Measurements from ENCODE around the gene DKK2. TPM values are rescaled to one million over a fixed set of nuclear protein-coding genes. Genes with fewer than 3 reads are reported as not detected.

DKK2 gene
- total and polyA plus RNA-seq, 2 of the 13 experiments (the other 11 are each of a cell fraction or from before 2014, with no cell fraction given) = not detected

GRCh38 chr4:107034091-107034995 is 1.8 kb downstream of the DKK2 start (continued):
- TF ChIP-seq, protein P1, sequence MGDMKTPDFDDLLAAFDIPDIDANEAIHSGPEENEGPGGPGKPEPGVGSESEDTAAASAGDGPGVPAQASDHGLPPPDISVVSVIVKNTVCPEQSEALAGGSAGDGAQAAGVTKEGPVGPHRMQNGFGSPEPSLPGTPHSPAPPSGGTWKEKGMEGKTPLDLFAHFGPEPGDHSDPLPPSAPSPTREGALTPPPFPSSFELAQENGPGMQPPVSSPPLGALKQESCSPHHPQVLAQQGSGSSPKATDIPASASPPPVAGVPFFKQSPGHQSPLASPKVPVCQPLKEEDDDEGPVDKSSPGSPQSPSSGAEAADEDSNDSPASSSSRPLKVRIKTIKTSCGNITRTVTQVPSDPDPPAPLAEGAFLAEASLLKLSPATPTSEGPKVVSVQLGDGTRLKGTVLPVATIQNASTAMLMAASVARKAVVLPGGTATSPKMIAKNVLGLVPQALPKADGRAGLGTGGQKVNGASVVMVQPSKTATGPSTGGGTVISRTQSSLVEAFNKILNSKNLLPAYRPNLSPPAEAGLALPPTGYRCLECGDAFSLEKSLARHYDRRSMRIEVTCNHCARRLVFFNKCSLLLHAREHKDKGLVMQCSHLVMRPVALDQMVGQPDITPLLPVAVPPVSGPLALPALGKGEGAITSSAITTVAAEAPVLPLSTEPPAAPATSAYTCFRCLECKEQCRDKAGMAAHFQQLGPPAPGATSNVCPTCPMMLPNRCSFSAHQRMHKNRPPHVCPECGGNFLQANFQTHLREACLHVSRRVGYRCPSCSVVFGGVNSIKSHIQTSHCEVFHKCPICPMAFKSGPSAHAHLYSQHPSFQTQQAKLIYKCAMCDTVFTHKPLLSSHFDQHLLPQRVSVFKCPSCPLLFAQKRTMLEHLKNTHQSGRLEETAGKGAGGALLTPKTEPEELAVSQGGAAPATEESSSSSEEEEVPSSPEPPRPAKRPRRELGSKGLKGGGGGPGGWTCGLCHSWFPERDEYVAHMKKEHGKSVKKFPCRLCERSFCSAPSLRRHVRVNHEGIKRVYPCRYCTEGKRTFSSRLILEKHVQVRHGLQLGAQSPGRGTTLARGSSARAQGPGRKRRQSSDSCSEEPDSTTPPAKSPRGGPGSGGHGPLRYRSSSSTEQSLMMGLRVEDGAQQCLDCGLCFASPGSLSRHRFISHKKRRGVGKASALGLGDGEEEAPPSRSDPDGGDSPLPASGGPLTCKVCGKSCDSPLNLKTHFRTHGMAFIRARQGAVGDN (CRISPR knock-in tag; IDR thresholded peaks at IDR 0.05) = peak; percentile 35; the same call in 1 of the 2 replicates
- no peak for TF ChIP-seq ZSCAN25 (CRISPR knock-in tag; IDR thresholded peaks at IDR 0.05)
- TF ChIP-seq SMC3 (IDR thresholded peaks at IDR 0.05; ENCODE audit: low read length) = no peak
- TF ChIP-seq RAD21 (CRISPR knock-in tag; IDR thresholded peaks at IDR 0.05) = 0 out of 2 replicates have a peak, but pooled peaks have one; percentile 16

- no peak overlapping the region for H3K4me2 ChIP-seq (ENCODE audit: low read depth, low read length)
- DNase-seq (ENCODE audit: low spot score) (no peak), ATAC-seq (no peak), FAIRE-seq (no peak)
- H4K20me1 ChIP-seq (ENCODE audit: insufficient read depth, low read length) = no peaks in the 10 kb centered on the region
- WGBS (ENCODE audit: low lambda C conversion rate) = 2% methylated on average over 1 of the region's 1 CpG
- H3K9ac ChIP-seq (ENCODE audit: insufficient read depth, low read depth, low read length) = no peak overlapping the region
- no peaks in the 10 kb centered on the region for H3K9me3 ChIP-seq (ENCODE audit: low read length)
- intact Hi-C loops (cut with micrococcal nuclease; ENCODE audit: unreplicated experiment) = no loop called here
- H3K27me3 ChIP-seq (ENCODE audit: control insufficient read depth in 1 of 2, insufficient read depth in 2 of 2, low read length in 2 of 2) = no peaks in the 10 kb centered on the region
- in situ Hi-C loops (cut with HindIII; ENCODE audit: extremely low pct_ligation_motif_present, low pct_unique_long_range_greater_than_20kb) = no loop called here
- no peaks in the 10 kb centered on the region for H3K36me3 ChIP-seq (replicated peaks in 1 of 2; ENCODE audit: control insufficient read depth in 1 of 2, insufficient read depth in 2 of 2, low read length in 2 of 2)
- BruUV-seq (replicated peaks) = no TSS peak
- H3K4me1 ChIP-seq (ENCODE audit: insufficient read depth, low read length) = no peaks in the 10 kb centered on the region
- POLR2A ChIA-PET = no interaction called here
- H3K79me2 ChIP-seq (ENCODE audit: insufficient read depth, low read length) = no peaks in the 10 kb centered on the region
- no peak overlapping the region for H3K4me3 ChIP-seq (replicated peaks in 1 of 3; ENCODE audit: insufficient read depth in 1 of 3, low read depth in 2 of 3, low read length in 3 of 3)
- H3K27ac ChIP-seq (ENCODE audit: extremely low read length, insufficient read depth, low read length) = no peak overlapping the region
- CTCF ChIA-PET (ENCODE audit: low intra/inter-chr PET ratio, low total read pairs) = no interaction called here
- no peak overlapping the region for H2AFZ ChIP-seq (ENCODE audit: low read length)
- TF ChIP-seq NCOA1 (CRISPR knock-in tag; IDR thresholded peaks at IDR 0.05) (no peak), ZBTB3 (CRISPR knock-in tag; IDR thresholded peaks at IDR 0.05; ENCODE audit: borderline replicate concordance, low read depth) (no peak), GTF3A (CRISPR knock-in tag; conservative IDR thresholded peaks at IDR 0.05) (no peak), POGK (CRISPR knock-in tag; conservative IDR thresholded peaks at IDR 0.05) (no peak), NFKBIZ (CRISPR knock-in tag; IDR thresholded peaks at IDR 0.05) (no peak), ZNF891 (CRISPR knock-in tag; IDR thresholded peaks at IDR 0.05) (no peak), ZNF30 (CRISPR knock-in tag; IDR thresholded peaks at IDR 0.05) (no peak), SOX6 (IDR thresholded peaks at IDR 0.05) (no peak), SOX6 (CRISPR knock-in tag; IDR thresholded peaks at IDR 0.05) (no peak), SETDB1 (CRISPR knock-in tag; IDR thresholded peaks at IDR 0.05; ENCODE audit: borderline replicate concordance) (no peak), FOXP1 (IDR thresholded peaks at IDR 0.05) (no peak), FOXP1 (CRISPR knock-in tag; IDR thresholded peaks at IDR 0.05) (no peak)
- TF ChIP-seq, protein P2, sequence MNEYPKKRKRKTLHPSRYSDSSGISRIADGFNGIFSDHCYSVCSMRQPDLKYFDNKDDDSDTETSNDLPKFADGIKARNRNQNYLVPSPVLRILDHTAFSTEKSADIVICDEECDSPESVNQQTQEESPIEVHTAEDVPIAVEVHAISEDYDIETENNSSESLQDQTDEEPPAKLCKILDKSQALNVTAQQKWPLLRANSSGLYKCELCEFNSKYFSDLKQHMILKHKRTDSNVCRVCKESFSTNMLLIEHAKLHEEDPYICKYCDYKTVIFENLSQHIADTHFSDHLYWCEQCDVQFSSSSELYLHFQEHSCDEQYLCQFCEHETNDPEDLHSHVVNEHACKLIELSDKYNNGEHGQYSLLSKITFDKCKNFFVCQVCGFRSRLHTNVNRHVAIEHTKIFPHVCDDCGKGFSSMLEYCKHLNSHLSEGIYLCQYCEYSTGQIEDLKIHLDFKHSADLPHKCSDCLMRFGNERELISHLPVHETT (CRISPR knock-in tag; conservative IDR thresholded peaks at IDR 0.05) = no peak
Observed at GRCh38 chr4:107027379-107027778, 8.7 kb downstream of the DKK2 start.
